Esophagus (tissue), 2 donors: ENCODE data around the gene SUGCT. TPM values are rescaled to one million over a fixed set of nuclear protein-coding genes. Genes with fewer than 3 reads are reported as not detected.

Source experiments
- H3K27ac ChIP-seq, 2 donors: one replicate each; pipeline ENCODE4 v1.5.1; 2013; ENCODE audit warnings: low read depth in 2 of 2, mild to moderate bottlenecking in 2 of 2, inconsistent platforms in 1 of 2, low read length in 1 of 2, moderate library complexity in 1 of 2
- H3K27me3 ChIP-seq, 2 donors: one replicate each; pipeline ENCODE4 v1.6.1; 2013; ENCODE audit warnings: low read length in 2 of 2, control low read depth in 1 of 2, mild to moderate bottlenecking in 1 of 2; ENCODE audit not compliant: insufficient read depth in 2 of 2, control insufficient read depth in 1 of 2
- H3K36me3 ChIP-seq, 2 donors: one replicate each; pipeline ENCODE4 v1.6.1; 2013; ENCODE audit warnings: low read length in 1 of 2; ENCODE audit not compliant: control insufficient read depth in 2 of 2, insufficient read depth in 2 of 2
- H3K4me1 ChIP-seq, 2 donors: one replicate each; pipeline ENCODE4 v1.6.1; 2013; ENCODE audit warnings: low read length in 1 of 2; ENCODE audit not compliant: control insufficient read depth in 2 of 2, insufficient read depth in 2 of 2
- H3K4me3 ChIP-seq, 2 donors: one replicate each; pipeline ENCODE4 v1.5.1; 2013; ENCODE audit warnings: low read length in 2 of 2, mild to moderate bottlenecking in 2 of 2, low read depth in 1 of 2, moderate library complexity in 1 of 2
- H3K9me3 ChIP-seq, 2 donors: one replicate each; pipeline ENCODE4 v1.6.1; 2013; ENCODE audit warnings: mild to moderate bottlenecking in 2 of 2, low read depth in 1 of 2, low read length in 1 of 2, moderate library complexity in 1 of 2; ENCODE audit not compliant: control insufficient read depth in 2 of 2, insufficient read depth in 1 of 2
- WGBS, 2 donors: extraction: QIAGEN DNeasy Blood & Tissue Kit; methylation state at CpG; one replicate each; pipeline ENCODE4 v1.1.7; 2013; 5-methylcytosine and 5-hydroxymethylcytosine counted together
- polyA plus RNA-seq, 2 donors: library from polyadenylated mRNA; stranded (reverse); fragments of 200-250 nt; gene quantifications; one replicate each; pipeline ENCODE4 v1.2.3, GENCODE V29; 2013
- donor health status: healthy with polysubstance abuse.
- donor health status: Bipolar disorder and iron deficiency.

SUGCT gene
- polyA plus RNA-seq, 2 donors, result 1.7 to 2.3 TPM

- no peak overlapping the region for H3K27ac ChIP-seq
- H3K9me3 ChIP-seq, result no peaks in the 10 kb centered on the region
- no peaks in the 10 kb centered on the region for H3K36me3 ChIP-seq
- no peak overlapping the region for H3K4me3 ChIP-seq
- no peaks in the 10 kb centered on the region for H3K27me3 ChIP-seq
- 76 to 84% methylated on average over 2 of the region's 2 CpGs for WGBS, 2 donors
- H3K4me1 ChIP-seq, result no peaks in the 10 kb centered on the region
Observed at GRCh38 chr7:40327113-40327512, 192.3 kb downstream of the SUGCT start.

- H3K4me3 ChIP-seq, result no peak overlapping the region
- H3K36me3 ChIP-seq, result no peaks in the 10 kb centered on the region
- no peaks in the 10 kb centered on the region for H3K27me3 ChIP-seq
- no peaks in the 10 kb centered on the region for H3K4me1 ChIP-seq
- no peak overlapping the region for H3K27ac ChIP-seq
- no peaks in the 10 kb centered on the region for H3K9me3 ChIP-seq
Observed at GRCh38 chr7:40327873-40328272, 193.1 kb downstream of the SUGCT start.

DNA sequence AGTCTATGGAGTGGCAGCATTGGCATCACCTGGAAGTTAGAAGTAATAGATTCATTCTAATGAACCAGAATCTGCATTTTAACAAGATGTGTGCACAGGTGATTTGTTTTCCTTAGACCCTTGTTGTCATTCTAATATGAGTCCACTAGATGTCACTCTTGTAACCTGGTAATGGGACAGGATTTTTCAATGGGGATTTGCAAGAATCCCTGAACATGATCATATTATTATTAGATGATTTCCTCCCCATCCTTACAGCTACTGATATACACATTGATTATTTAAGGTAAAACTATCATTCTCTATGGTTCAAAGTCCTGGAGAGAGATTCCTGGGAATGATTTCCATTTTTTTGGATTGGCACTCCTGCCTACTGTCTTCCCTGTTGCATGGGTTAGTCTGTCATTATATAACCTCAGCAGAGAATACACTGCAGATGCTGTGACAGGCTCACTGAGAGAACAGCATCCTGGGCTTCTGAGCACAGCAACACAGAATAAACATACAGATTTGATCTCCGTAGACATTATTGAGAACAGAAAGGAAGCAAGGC, 194.9 kb downstream of the SUGCT start:
- Histone ChIP-seq H3K4me1 (no peaks in the 10 kb centered on the region), H3K27ac (no peak overlapping the region), H3K36me3 (no peaks in the 10 kb centered on the region), H3K27me3 (no peaks in the 10 kb centered on the region), H3K4me3 (no peak overlapping the region), H3K9me3 (no peaks in the 10 kb centered on the region)
- 77 to 85% methylated on average over 1 of the region's 1 CpG for WGBS, 2 donors

- Histone ChIP-seq H3K4me3 (no peak overlapping the region), H3K4me1 (no peaks in the 10 kb centered on the region), H3K27ac (no peak overlapping the region), H3K36me3 (no peaks in the 10 kb centered on the region), H3K9me3 (no peaks in the 10 kb centered on the region), H3K27me3 (no peaks in the 10 kb centered on the region)
- 88 to 93% methylated on average over 5 of the region's 5 CpGs for WGBS, 2 donors
Observed at GRCh38 chr7:40330408-40330807, 195.6 kb downstream of the SUGCT start.

DNA sequence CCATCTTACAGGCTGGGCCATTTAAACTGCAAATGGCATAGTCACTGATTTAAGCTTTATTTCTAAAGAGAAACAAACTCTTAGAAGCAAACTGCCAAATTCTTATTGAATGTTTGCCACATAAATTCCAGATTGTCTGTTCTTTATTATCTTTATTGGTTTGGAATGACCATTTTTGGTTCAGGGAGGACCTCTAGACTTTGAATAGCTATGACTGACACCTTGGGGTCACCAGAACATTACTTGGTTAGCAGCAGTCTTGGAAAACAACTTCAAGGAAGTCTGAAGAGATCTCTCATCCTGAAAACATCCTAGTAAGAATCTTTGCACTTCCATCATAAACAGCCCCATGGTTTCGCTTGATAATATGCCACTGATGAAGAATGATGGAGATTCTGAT, 197.1 kb downstream of the SUGCT start:
- no peak overlapping the region for H3K27ac ChIP-seq
- H3K36me3 ChIP-seq, result no peaks in the 10 kb centered on the region
- no peak overlapping the region for H3K4me3 ChIP-seq
- no peaks in the 10 kb centered on the region for H3K4me1 ChIP-seq
- WGBS, 2 donors, result 17 to 53% methylated on average over 1 of the region's 1 CpG
- H3K9me3 ChIP-seq, result no peaks in the 10 kb centered on the region
- H3K27me3 ChIP-seq, result no peaks in the 10 kb centered on the region

DNA sequence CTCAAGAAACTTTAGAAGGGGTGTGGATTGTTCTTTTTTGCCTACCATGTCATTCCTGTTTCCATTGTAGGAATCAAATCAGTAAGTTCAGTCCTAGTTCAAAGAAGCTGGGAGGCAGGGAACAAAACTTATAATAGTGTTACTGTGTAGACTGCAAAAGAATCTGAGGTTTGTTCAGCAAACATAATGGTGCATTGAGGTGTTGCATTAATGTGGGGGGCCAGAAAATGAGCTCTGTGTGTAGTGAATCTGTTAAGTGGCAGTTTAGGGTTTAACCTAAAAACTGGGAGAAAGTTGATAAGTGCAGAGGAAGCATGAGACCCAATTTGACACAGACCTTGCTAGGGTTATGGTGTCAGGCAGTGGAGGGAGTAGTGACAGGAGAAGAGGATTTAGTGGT, 197.7 kb downstream of the SUGCT start:
- no peaks in the 10 kb centered on the region for H3K9me3 ChIP-seq
- no peak overlapping the region for H3K4me3 ChIP-seq
- H3K27ac ChIP-seq, result no peak overlapping the region

GRCh38 chr7:40341836-40342235, 207.0 kb downstream of the SUGCT start:
- Histone ChIP-seq H3K36me3 (no peaks in the 10 kb centered on the region), H3K27ac (no peak overlapping the region), H3K27me3 (no peaks in the 10 kb centered on the region), H3K4me3 (no peak overlapping the region), H3K9me3 (no peaks in the 10 kb centered on the region), H3K4me1 (no peaks in the 10 kb centered on the region)

More for the DNA sequence above, 197.7 kb downstream of the SUGCT start:
- no peaks in the 10 kb centered on the region for H3K4me1 ChIP-seq
- H3K36me3 ChIP-seq, result no peaks in the 10 kb centered on the region
- H3K27me3 ChIP-seq, result no peaks in the 10 kb centered on the region

DNA sequence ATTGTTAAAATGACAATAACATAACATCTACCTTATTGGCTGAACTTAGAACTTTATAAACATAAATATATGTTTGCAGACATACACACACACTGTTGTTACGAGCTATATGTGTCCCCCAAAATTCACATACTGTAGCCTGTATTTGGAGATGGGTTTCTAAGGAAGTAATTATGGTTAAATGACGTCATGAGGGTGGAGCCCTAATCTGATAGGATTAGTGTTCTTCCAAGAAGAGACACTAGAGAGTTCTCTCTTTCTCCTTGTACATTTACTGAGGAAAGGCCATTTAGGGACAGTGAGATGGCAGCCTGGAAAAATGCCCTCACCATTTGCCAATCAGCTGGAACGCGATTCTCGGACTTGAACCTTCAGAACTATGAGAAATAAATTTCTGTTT, 211.7 kb downstream of the SUGCT start:
- H3K9me3 ChIP-seq, result no peaks in the 10 kb centered on the region
- 81 to 84% methylated on average over 5 of the region's 5 CpGs for WGBS, 2 donors
- no peaks in the 10 kb centered on the region for H3K27me3 ChIP-seq
- H3K36me3 ChIP-seq, result no peaks in the 10 kb centered on the region
- H3K4me3 ChIP-seq, result no peak overlapping the region
- H3K4me1 ChIP-seq, result no peaks in the 10 kb centered on the region
- H3K27ac ChIP-seq, result no peak overlapping the region

DNA sequence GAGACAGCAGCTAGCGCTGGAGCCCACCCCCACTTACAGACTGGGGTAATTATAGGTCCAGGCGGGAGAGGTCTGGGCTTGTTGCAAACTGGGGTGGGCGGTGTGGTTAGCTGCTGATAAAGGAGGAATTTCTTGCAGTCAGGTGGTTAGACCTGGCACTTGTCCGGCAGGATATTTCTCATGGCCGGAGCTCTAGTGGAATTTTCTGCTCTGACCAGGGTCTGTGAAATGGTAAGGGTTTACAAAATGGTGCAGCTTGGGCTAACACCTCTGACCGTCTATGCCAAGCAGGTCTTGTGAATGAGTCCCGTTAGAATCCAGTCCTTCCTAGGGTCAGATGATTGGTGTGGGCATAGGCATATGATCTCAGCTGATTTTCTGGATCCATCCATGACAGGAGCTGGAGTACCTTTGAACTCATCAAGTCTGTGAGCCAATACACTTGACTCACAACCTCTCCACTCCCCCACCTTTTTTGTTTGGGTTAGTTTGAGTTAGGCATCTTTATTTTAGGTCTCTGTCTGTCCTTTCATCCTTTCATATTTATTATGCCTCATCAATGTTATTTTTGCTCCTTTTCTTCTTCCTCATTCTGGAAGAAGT, 213.4 kb downstream of the SUGCT start:
- WGBS, 2 donors, result 89 to 92% methylated on average over 7 of the region's 7 CpGs
- no peaks in the 10 kb centered on the region for H3K9me3 ChIP-seq

GRCh38 chr7:40350100-40350499, 215.3 kb downstream of the SUGCT start:
- Histone ChIP-seq H3K27me3 (no peaks in the 10 kb centered on the region), H3K36me3 (no peaks in the 10 kb centered on the region), H3K9me3 (no peaks in the 10 kb centered on the region), H3K27ac (no peak overlapping the region), H3K4me1 (no peaks in the 10 kb centered on the region), H3K4me3 (no peak overlapping the region)
- 96% methylated on average over 4 of the region's 4 CpGs for WGBS, 2 donors

More for the DNA sequence above, 213.4 kb downstream of the SUGCT start:
- Histone ChIP-seq H3K36me3 (no peaks in the 10 kb centered on the region), H3K4me3 (no peak overlapping the region), H3K27ac (no peak overlapping the region), H3K4me1 (no peaks in the 10 kb centered on the region), H3K27me3 (no peaks in the 10 kb centered on the region)
